VCaP (cell line): ENCODE results near the gene PDK2.

ENCODE experiments used
- H3K27ac ChIP-seq: fragments of 450-650 bp; 2 replicates; pipeline ENCODE4 v1.5.1; 2017
- TF ChIP-seq, protein P1 (sequence below): fragments of 450-650 bp; conservative IDR thresholded peaks from 2 replicates; pipeline ENCODE4 v1.5.1; 2017; ENCODE audit warnings: mild to moderate bottlenecking, moderate library complexity

PDK2 gene

GRCh38 chr17:50091918-50092285 is 3.2 kb upstream of the PDK2 start:
- H3K27ac ChIP-seq, result no peak overlapping the region
- TF ChIP-seq, protein P1, sequence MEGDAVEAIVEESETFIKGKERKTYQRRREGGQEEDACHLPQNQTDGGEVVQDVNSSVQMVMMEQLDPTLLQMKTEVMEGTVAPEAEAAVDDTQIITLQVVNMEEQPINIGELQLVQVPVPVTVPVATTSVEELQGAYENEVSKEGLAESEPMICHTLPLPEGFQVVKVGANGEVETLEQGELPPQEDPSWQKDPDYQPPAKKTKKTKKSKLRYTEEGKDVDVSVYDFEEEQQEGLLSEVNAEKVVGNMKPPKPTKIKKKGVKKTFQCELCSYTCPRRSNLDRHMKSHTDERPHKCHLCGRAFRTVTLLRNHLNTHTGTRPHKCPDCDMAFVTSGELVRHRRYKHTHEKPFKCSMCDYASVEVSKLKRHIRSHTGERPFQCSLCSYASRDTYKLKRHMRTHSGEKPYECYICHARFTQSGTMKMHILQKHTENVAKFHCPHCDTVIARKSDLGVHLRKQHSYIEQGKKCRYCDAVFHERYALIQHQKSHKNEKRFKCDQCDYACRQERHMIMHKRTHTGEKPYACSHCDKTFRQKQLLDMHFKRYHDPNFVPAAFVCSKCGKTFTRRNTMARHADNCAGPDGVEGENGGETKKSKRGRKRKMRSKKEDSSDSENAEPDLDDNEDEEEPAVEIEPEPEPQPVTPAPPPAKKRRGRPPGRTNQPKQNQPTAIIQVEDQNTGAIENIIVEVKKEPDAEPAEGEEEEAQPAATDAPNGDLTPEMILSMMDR, result no peak

- TF ChIP-seq, protein P1, result no peak
- H3K27ac ChIP-seq, result peak overlapping the region; percentile 80; the same call in 1 of the 2 replicates
Observed at GRCh38 chr17:50093246-50093645, 1.9 kb upstream of the PDK2 start.

DNA sequence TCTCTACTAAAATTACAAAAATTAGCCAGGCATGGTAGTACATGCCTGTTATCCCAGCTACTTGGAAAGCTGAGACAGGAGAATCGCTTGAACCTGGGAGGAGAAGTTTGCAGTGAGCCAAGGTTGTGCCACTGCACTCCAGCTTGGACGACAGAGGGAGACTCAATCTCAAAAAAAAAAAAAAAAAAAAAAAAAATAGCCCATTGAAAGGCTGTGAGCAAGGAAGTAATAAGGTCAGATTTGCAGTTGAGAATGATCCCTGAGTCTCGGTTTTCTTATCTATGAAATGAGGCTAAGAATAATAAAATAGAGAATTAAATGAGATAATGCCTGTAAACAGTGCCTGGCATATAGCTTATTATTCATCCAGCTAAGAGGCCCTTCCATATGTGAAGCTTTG is 1.3 kb upstream of the PDK2 start:
- H3K27ac ChIP-seq, result peak overlapping the region; percentile 80
- TF ChIP-seq, protein P1, result no peak

DNA sequence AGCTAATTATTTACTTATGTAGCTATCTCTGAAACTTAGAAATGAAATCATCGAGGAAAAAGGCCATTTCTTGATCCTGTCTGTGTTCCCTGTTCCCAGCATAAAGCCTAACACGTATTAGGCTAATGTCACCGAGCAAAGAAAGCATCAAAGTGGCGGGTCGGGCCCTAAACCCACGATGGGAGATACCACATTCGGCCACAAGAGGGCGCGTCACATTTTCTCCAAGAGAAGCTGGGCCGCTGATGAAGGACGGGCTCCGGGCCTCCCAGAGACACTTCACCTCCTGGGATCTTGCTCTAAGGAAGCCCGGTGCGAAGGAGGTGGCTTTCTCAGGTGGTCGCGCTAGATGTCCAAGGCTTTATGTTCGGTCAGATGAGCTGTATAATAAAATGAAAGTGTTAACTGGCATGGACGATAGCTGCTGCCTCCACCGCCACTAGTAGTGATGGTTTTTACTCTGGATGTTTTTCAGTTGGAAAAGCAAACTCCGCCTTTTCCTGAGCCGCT is 853 bp upstream of the PDK2 start:
- TF ChIP-seq, protein P1, result peak; percentile 96
- H3K27ac ChIP-seq, result peak overlapping the region; percentile 80

GRCh38 chr17:50095626-50096037 is 481 bp downstream of the PDK2 start:
- TF ChIP-seq, protein P1, result no peak
- peak overlapping the region; percentile 80 for H3K27ac ChIP-seq

GRCh38 chr17:50096092-50096491 is 941 bp downstream of the PDK2 start:
- H3K27ac ChIP-seq, result peak overlapping the region; percentile 80; the same call in 1 of the 2 replicates
- TF ChIP-seq, protein P1, result no peak

GRCh38 chr17:50096758-50097157 is 1.6 kb downstream of the PDK2 start:
- TF ChIP-seq, protein P1, result no peak
- peak overlapping the region; percentile 80; the same call in 1 of the 2 replicates for H3K27ac ChIP-seq

GRCh38 chr17:50097455-50097854 is 2.3 kb downstream of the PDK2 start:
- TF ChIP-seq, protein P1, result no peak
- no peak overlapping the region for H3K27ac ChIP-seq
